GF-D8 (cell line): ENCODE measurements around the gene TMLHE.
"Not testable (repeated sequence)": the region's sequence is repeated elsewhere in the genome, so short reads cannot be mapped to it uniquely, and the experiment has no call there.

Experiments
- DNase-seq: peaks from one replicate; lab custom pipeline; 2025; lab: John Stamatoyannopoulos, UW

TMLHE gene

DNA sequence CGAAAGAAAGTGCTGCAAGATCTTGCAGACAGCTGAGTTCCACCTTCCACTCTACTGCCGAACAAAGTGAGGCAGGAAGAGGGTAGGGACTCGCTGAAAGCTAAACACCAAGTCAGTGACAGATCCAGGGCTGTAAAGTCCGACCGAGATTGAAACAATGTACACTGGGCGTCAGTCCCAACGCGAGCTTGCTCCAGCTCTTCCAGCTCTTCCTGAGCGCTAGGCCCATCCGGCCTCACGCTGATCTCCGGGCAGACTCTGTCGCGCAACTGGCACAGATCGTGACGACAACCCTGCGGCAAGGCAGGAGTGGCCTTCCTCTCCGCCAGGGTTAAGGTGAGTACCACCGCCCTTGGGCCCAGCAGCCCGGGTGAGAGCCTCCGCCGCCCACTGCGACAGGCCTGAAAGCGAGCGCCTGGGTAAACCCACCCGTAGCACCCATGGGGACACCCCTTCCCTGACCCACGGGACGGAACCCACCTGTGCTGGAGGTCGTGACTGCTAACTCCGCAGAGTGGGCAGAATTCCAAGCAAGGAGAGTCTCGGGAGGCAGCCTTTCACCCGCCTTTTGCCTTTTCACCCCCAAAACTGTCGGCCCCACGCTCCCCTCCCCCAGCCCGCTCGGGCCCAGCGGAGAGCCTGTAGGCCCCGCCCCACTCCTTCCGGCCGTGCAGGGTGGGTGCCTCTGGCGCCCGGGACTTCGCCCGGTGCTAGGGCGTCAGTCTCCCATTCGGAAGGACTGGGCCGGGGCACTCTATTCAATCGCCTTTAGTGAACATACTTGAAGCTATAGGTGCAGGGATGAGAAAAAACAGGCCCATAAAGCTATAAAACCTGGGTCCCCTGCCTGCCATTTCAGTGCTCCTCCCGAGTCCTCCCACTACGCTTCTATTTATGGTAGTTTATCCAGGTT is at the start of gene TMLHE, which contains the start of gene SPRY3:
TMLHE (minus strand) TSS at position 641 of the 913 bp plus-strand sequence. CDS start 67,676 bp downstream, outside the sequence.
SPRY3 (plus strand) TSS at position 275 of the 913 bp plus-strand sequence.
- DNase-seq: no peak

DNA sequence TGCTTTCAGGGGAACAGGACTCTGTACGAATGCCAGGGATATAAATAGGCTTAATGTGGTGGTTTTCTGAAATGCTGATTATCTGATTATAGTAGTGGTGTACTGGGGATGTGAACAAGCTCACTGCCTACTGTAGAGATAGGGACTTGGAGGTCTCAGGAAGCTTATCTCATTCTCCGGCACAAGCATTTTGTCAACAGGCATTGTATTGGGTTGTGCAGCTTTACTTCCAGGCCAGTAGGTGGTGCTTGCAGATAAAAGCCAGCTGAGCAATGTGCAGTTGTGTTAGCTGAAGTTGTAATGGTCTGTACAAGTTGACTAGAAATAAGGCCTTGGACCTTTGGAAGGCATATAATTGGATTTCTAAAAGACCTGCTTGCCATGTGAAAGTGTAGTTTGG is 49.5 kb upstream of the TMLHE start:
- DNase-seq: no peak

GRCh38 chrX:155645180-155645579 is 32.4 kb upstream of the TMLHE start:
- no peak for DNase-seq

GRCh38 chrX:155643240-155643639 is 30.5 kb upstream of the TMLHE start:
- no peak for DNase-seq

DNA sequence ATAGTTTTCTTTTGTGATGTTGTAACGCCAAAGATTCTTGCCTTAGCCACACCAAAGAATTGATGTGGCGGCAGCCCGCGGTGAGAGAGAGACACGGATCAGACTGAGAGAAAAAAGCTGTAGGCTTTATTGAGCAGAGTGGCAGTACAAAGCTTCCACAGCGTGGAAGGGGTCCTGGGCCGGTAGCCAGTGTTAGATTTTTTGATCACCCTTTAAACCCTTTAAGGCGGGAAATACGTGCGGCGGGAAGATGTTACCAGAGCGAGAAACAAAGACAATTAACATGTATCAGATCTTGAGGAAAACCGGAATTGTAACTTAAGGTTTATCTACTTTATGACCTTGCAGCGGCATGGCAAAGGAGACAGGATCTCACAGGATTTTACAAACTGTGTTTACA is 28.6 kb upstream of the TMLHE start:
- not testable (repeated sequence) for DNase-seq

- no peak for DNase-seq
Measured at GRCh38 chrX:155637714-155638113, 25.0 kb upstream of the TMLHE start.

GRCh38 chrX:155635019-155635418 is 22.3 kb upstream of the TMLHE start:
- not testable (repeated sequence) for DNase-seq

DNA sequence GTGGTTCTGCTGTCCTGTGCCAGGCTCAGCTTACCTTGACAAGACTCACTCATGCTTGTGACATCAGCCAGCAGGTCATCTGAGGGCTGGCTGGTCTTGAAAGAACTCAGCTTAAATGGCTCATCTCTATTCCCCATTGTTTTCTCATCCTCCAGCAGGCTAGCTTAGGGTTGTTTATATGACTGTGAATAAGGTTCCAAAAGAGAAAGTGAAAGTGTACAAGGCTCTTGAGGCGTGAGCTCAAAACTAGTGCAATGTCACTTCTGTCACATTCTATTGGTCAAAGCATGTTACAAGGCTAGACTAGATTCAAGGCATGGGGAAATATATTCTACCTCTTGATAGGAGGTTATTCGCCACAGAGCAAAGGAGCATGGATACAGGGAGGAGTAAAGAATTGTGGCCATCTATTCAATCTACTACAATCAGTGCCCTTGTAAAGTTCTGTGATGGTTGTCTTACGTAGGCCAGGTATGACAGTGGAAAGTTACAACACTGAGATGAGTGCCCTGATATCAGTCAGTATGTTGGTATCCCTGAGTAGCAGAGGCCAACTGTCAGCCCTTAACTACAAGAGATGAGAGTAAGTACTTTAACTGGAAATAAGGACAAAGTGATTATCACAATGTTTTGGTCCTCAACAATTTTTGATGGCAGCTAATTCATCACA is 19.8 kb upstream of the TMLHE start:
- DNase-seq: no peak

GRCh38 chrX:155620110-155620509 is 7.4 kb upstream of the TMLHE start:
- not testable (repeated sequence) for DNase-seq

- no peak for DNase-seq
Measured at GRCh38 chrX:155615938-155616337, 3.2 kb upstream of the TMLHE start.

GRCh38 chrX:155613927-155614559 is 1.3 kb upstream of the TMLHE start:
- DNase-seq: no peak

- no peak for DNase-seq
Measured at GRCh38 chrX:155611302-155611701, 1.4 kb downstream of the TMLHE start.

DNA sequence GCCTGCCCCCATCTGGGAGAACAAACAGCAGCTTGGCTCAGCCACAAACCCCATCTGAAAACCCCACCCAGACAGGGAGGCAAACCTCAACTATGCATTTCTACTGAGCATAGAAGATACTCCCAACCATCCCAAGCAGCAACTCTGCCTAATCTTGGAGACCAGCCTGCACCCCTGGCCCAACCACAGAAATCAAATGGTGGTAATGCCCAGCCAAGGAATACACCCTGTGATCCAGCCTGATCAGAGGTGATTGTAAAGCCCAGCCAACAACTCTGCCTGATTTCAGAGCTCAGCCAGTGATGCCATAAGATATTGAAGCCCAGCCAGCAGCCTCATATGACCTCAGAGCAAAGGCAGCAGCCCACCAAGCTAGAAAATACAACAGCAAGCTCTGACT is 19.8 kb downstream of the TMLHE start:
- no peak for DNase-seq

- DNase-seq: no peak
Measured at GRCh38 chrX:155592331-155592730, 20.4 kb downstream of the TMLHE start.

GRCh38 chrX:155577682-155578081 is 35.1 kb downstream of the TMLHE start:
- DNase-seq: no peak

- no peak for DNase-seq
Measured at GRCh38 chrX:155563099-155563498, 49.7 kb downstream of the TMLHE start.

GRCh38 chrX:155544881-155545280 is 67.9 kb downstream of the TMLHE start:
- DNase-seq: no peak

GRCh38 chrX:155535866-155536265 is 76.9 kb downstream of the TMLHE start:
- DNase-seq: no peak

- no peak for DNase-seq
Measured at GRCh38 chrX:155534800-155535199, 78.0 kb downstream of the TMLHE start.

DNA sequence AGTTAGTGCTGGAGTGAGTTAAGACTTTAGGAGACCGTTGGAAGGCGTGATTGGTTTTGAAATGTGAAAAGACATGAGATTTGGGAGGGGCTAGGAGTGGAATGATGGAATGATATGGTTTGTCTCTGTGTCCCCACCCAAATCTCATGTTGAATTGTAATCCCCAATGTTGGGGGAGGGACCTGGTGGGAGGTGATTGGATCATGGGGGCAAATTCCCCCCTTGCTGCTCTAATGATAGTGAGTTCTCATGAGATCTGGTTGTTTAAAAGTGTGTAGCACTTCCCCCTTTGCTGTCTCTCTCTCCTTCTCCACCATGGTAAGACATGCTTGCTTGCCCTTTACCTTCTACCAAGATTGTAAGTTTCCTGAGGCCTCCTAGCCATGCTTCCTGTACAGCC is 85.7 kb downstream of the TMLHE start:
- not testable (repeated sequence) for DNase-seq

- no peak for DNase-seq
Measured at GRCh38 chrX:155514225-155514624, 98.5 kb downstream of the TMLHE start.

GRCh38 chrX:155505296-155505695 is 107.5 kb downstream of the TMLHE start:
- DNase-seq: no peak

DNA sequence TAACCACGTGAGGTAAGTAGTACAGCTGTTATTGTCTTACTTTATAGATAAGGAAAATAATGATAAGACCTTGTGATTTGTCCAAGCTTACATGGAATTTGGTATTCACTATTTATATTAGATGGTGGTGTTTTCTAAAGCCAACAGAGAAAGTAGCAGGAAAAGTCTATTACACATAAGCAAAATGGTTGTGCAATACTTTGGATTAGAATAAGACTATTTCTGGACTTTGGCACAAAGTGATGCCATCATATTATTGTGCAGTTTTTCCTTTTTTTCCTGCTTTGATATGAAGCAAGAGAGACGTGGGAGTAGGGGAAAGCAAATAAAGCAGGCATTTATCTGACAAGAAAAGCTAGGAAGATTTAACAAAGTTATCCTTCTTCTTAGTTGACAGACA is 117.6 kb downstream of the TMLHE start:
- not testable (repeated sequence) for DNase-seq
